HG03439 (cell line): Measurements from ENCODE around the gene OPA3.

Source experiments
- ATAC-seq: cut with Tn5 transposase; IDR thresholded peaks from one replicate; pipeline ENCODE4 v1.9.1; 2021; ENCODE audit warnings: mild to moderate bottlenecking, moderate library complexity; ENCODE audit not compliant: unreplicated experiment

OPA3 gene

GRCh38 chr19:45484273-45484945, 100.2 kb downstream of the OPA3 start:
- no peak for ATAC-seq

- no peak for ATAC-seq
Observed at GRCh38 chr19:45483033-45483432, 101.6 kb downstream of the OPA3 start.

GRCh38 chr19:45478454-45479238, 106.0 kb downstream of the OPA3 start:
- peak; percentile 65 for ATAC-seq

- ATAC-seq, result peak; percentile 9
Observed at GRCh38 chr19:45477713-45478453, 106.7 kb downstream of the OPA3 start.
